H9 (cell line): ENCODE data around the gene ALG12. TPM values are rescaled to one million over a fixed set of nuclear protein-coding genes. Genes with fewer than 3 reads are reported as not detected.

ENCODE experiments used
- DNase-seq: peaks from one replicate; pipeline ENCODE4 v3.0.0-alpha.2; 2017
- H2AFZ ChIP-seq: one replicate; pipeline ENCODE4 v1.6.1; 2013; ENCODE audit warnings: mild to moderate bottlenecking, low read length, control low read depth, moderate library complexity
- H2AK5ac ChIP-seq: 2 replicates; pipeline ENCODE4 v1.6.1; 2013; ENCODE audit warnings: low read length, control low read depth, mixed read lengths; ENCODE audit not compliant: insufficient read length
- H2BK120ac ChIP-seq: one replicate; pipeline ENCODE4 v1.6.1; 2013; ENCODE audit warnings: low read depth, mild to moderate bottlenecking, low read length, control low read depth, inconsistent platforms; ENCODE audit not compliant: poor library complexity, severe bottlenecking
- H2BK12ac ChIP-seq: 2 replicates; pipeline ENCODE4 v1.6.1; 2013; ENCODE audit warnings: low read length, control low read depth, mixed read lengths, low read depth; ENCODE audit not compliant: insufficient read length
- H2BK15ac ChIP-seq: 2 replicates; pipeline ENCODE4 v1.6.1; 2013; ENCODE audit warnings: low read depth, low read length, control low read depth
- H2BK20ac ChIP-seq: one replicate; pipeline ENCODE4 v1.6.1; 2013; ENCODE audit warnings: low read depth, mild to moderate bottlenecking, low read length, control low read depth, inconsistent platforms; ENCODE audit not compliant: poor library complexity, severe bottlenecking
- H2BK5ac ChIP-seq: 2 replicates; pipeline ENCODE4 v1.6.1; 2013; ENCODE audit warnings: low read length, control low read depth, mixed read lengths; ENCODE audit not compliant: insufficient read length
- H3K14ac ChIP-seq: 2 replicates; pipeline ENCODE4 v1.6.1; 2013; ENCODE audit warnings: low read length, control low read depth; ENCODE audit not compliant: insufficient read depth
- H3K18ac ChIP-seq: 2 replicates; pipeline ENCODE4 v1.6.1; 2013; ENCODE audit warnings: low read depth, mild to moderate bottlenecking, mixed read lengths, low read length, control low read depth; ENCODE audit not compliant: insufficient read length
- H3K23ac ChIP-seq: 2 replicates; pipeline ENCODE4 v1.6.1; 2013; ENCODE audit warnings: low read length, control low read depth, mixed read lengths, low read depth; ENCODE audit not compliant: insufficient read length
- H3K23me2 ChIP-seq: 2 replicates; pipeline ENCODE4 v1.6.1; 2013; ENCODE audit warnings: low read depth, mild to moderate bottlenecking, mixed read lengths, low read length, control low read depth; ENCODE audit not compliant: insufficient read length, poor library complexity, severe bottlenecking
- H3K27ac ChIP-seq: 2 replicates; pipeline ENCODE4 v1.5.1; 2013; ENCODE audit warnings: low read length, control low read depth, mixed read lengths, low read depth; ENCODE audit not compliant: insufficient read length
- H3K27me3 ChIP-seq: 2 replicates; pipeline ENCODE4 v1.6.1; 2013; ENCODE audit warnings: low read length, control low read depth, inconsistent platforms; ENCODE audit not compliant: insufficient read depth
- H3K4ac ChIP-seq: 2 replicates; pipeline ENCODE4 v1.6.1; 2013; ENCODE audit warnings: low read depth, mild to moderate bottlenecking, control low read depth, inconsistent platforms, low read length, moderate library complexity
- H3K4me1 ChIP-seq: 2 replicates; pipeline ENCODE4 v1.6.1; 2013; ENCODE audit warnings: low read length, control low read depth, inconsistent platforms; ENCODE audit not compliant: insufficient read depth
- H3K4me2 ChIP-seq: 2 replicates; pipeline ENCODE4 v1.6.1; 2013; ENCODE audit warnings: low read length, control low read depth, mixed read lengths; ENCODE audit not compliant: insufficient read length, insufficient read depth
- H3K56ac ChIP-seq: 2 replicates; pipeline ENCODE4 v1.6.1; 2013; ENCODE audit warnings: low read depth, mild to moderate bottlenecking, mixed read lengths, low read length, control low read depth; ENCODE audit not compliant: insufficient read length
- H3K79me1 ChIP-seq: 2 replicates; pipeline ENCODE4 v1.6.1; 2013; ENCODE audit warnings: low read depth, mild to moderate bottlenecking, moderate library complexity, low read length, control low read depth, inconsistent platforms; ENCODE audit not compliant: insufficient read depth, poor library complexity, severe bottlenecking
- H3K79me2 ChIP-seq: 2 replicates; pipeline ENCODE4 v1.6.1; 2013; ENCODE audit warnings: low read length, control low read depth, inconsistent platforms; ENCODE audit not compliant: insufficient read depth
- H3K9ac ChIP-seq: 2 replicates; pipeline ENCODE4 v1.6.1; 2013; ENCODE audit warnings: low read length, control low read depth, mixed read lengths; ENCODE audit not compliant: insufficient read length; ENCODE audit errors: extremely low read depth
- H3K9me3 ChIP-seq: one replicate; pipeline ENCODE4 v1.6.1; 2013; ENCODE audit warnings: low read depth, low read length, inconsistent platforms; ENCODE audit not compliant: control insufficient read depth
- H3T11ph ChIP-seq: one replicate; pipeline ENCODE4 v1.6.1; 2013; ENCODE audit warnings: mild to moderate bottlenecking, low read length, control low read depth, inconsistent platforms
- H4K20me1 ChIP-seq: one replicate; pipeline ENCODE4 v1.6.1; 2013; ENCODE audit not compliant: control insufficient read depth, insufficient read length, insufficient read depth
- H4K5ac ChIP-seq: 2 replicates; pipeline ENCODE4 v1.6.1; 2013; ENCODE audit warnings: low read depth, mild to moderate bottlenecking, mixed read lengths, low read length, control low read depth; ENCODE audit not compliant: insufficient read length
- H4K8ac ChIP-seq: replicated peaks from 2 replicates; pipeline ENCODE4 v1.6.1; 2013; ENCODE audit warnings: low read length, control low read depth, mixed read lengths, low read depth; ENCODE audit not compliant: insufficient read length
- H4K91ac ChIP-seq: 2 replicates; pipeline ENCODE4 v1.6.1; 2013; ENCODE audit warnings: low read depth, mild to moderate bottlenecking, moderate library complexity, mixed read lengths, low read length, control low read depth; ENCODE audit not compliant: insufficient read length
- H3K27ac Mint-ChIP-seq, 3 experiments: 2 replicates in 2 of 3; 3 replicates in 1 of 3; pipeline ENCODE4 v1.8.0; 2020 to 2021; ENCODE audit warnings: mixed read lengths in 3 of 3, mild to moderate bottlenecking in 1 of 3, moderate library complexity in 1 of 3
- H3K27me3 Mint-ChIP-seq: 2 replicates; pipeline ENCODE4 v1.8.0; 2021; ENCODE audit warnings: low read depth, mild to moderate bottlenecking, moderate library complexity, mixed read lengths
- H3K36me3 Mint-ChIP-seq, 3 experiments: 2 replicates in 2 of 3; 3 replicates in 1 of 3; pipeline ENCODE4 v1.8.0; 2020 to 2021; ENCODE audit warnings: low read depth in 3 of 3, mixed read lengths in 3 of 3; ENCODE audit not compliant: insufficient read depth in 1 of 3
- H3K4me1 Mint-ChIP-seq, 2 experiments: 2 replicates each; pipeline ENCODE4 v1.8.0; 2020; ENCODE audit warnings: mixed read lengths in 2 of 2
- H3K4me3 Mint-ChIP-seq, 2 experiments: 2 replicates in 1 of 2; 3 replicates in 1 of 2; pipeline ENCODE4 v1.8.0; 2020 to 2021; ENCODE audit warnings: mild to moderate bottlenecking in 2 of 2, mixed read lengths in 2 of 2, moderate library complexity in 1 of 2
- H3K9me3 Mint-ChIP-seq, 2 experiments: 2 replicates in 1 of 2; 3 replicates in 1 of 2; pipeline ENCODE4 v1.8.0; 2020; ENCODE audit warnings: mild to moderate bottlenecking in 2 of 2, mixed read lengths in 2 of 2, moderate library complexity in 1 of 2
- WGBS: extraction: QIAGEN DNeasy Blood & Tissue Kit; methylation state at CpG from one replicate; pipeline ENCODE4 v1.1.7; 2013; ENCODE audit warnings: missing lambda C conversion rate, low lambda C conversion rate, mixed read lengths; ENCODE audit not compliant: insufficient read length; ENCODE audit errors: extremely low coverage; 5-methylcytosine and 5-hydroxymethylcytosine counted together
- total RNA-seq: library from RNA; stranded (reverse); gene quantifications from 2 replicates; pipeline ENCODE4 v1.2.1, GENCODE V29; 2021
- TF ChIP-seq, protein P1 (sequence below): fragments of 200-600 bp; sonication (generic); conservative IDR thresholded peaks from 3 replicates; pipeline ENCODE4 v1.8.0; 2021; ENCODE audit warnings: antibody characterized with exemption, mild to moderate bottlenecking

ALG12 gene
- total RNA-seq, 1 experiment from 2014 or later = 19.2 TPM

DNA sequence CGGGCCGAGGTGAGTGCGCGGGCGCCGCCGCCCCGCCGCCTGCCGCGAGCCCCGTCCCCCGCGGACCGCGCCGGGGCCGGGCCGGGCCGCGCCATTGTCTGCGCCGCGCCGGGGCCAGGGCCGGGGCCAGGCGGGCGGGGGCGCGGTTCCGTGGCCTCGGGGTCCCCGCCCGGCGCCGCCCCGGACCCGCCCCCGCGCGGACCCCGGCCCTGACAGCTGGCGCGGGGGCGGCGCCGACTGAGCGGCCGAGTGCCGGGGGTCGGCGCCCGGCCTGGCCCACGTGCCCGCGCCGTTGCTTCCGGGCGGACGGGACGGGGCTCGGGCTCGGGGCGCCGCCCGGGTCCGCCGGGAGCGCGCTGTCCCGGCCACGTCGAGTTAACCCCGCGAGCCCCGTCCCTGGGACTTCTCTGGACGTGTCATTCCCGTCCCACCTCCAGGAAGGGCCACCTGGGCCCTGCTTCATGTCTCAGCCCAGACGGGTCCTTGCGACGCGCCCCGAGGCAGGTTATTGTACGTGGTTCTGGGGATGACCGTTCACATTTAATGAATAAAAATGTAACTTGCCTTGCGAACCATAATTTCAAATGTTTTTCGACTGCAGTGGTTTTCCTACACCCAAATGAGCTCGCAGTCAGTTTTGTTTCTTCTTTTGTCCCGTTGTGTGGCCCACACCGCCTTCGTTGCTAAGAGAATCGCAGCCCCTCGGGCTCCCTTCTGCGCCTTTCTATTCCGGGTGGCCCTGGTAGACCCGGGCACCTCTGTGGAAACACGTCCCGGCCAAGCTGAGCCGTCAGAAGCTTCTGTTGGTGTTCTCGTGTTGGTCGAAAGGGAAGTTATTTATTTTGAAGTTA lies 64.0 kb downstream of the ALG12 start:
- peak; percentile 38 for DNase-seq
- Histone ChIP-seq H4K20me1 (peaks cover 4% of the 10 kb centered on the region), H2BK15ac (no peak overlapping the region), H3K4me1 (peaks cover 5% of the 10 kb centered on the region; the same call in 1 of the 2 replicates), H2BK12ac (no peak overlapping the region), H3K9me3 (no peaks in the 10 kb centered on the region), H4K5ac (no peak overlapping the region), H3K56ac (no peak overlapping the region), H3K23me2 (peaks cover 17% of the 10 kb centered on the region), H4K8ac (no peak overlapping the region), H2BK5ac (no peak overlapping the region), H3K79me2 (peaks cover 30% of the 10 kb centered on the region; the same call in 1 of the 2 replicates), H3K4me2 (peak overlapping the region; percentile 93), H3K14ac (peak overlapping the region; percentile 75; the same call in 1 of the 2 replicates), H3K9ac (peak overlapping the region; percentile 63), H3K4ac (no peak overlapping the region), H2AK5ac (no peak overlapping the region), H3K27ac (no peak overlapping the region), H3K18ac (no peak overlapping the region), H4K91ac (no peak overlapping the region), H3K27me3 (peaks cover 28% of the 10 kb centered on the region), H2BK120ac (no peak overlapping the region), H3K23ac (no peak overlapping the region), H2AFZ (no peak overlapping the region), H3T11ph (no peak overlapping the region), H3K79me1 (peaks cover 16% of the 10 kb centered on the region), H2BK20ac (no peak overlapping the region)
- H3K36me3 Mint-ChIP-seq = peaks cover 0 to 5% (median 4%) of the 10 kb centered on the region in 3 experiments; a peak in 5 of 7 replicates
- H3K9me3 Mint-ChIP-seq = no peaks in the 10 kb centered on the region
- peak overlapping the region in 2 of 3 experiments; percentile 28 to 86; a peak in 1 of 7 replicates for H3K27ac Mint-ChIP-seq
- H3K27me3 Mint-ChIP-seq = peaks cover 37% of the 10 kb centered on the region
- WGBS = no CpG with 5 or more reads among the region's 101 CpGs
- TF ChIP-seq, protein P1, sequence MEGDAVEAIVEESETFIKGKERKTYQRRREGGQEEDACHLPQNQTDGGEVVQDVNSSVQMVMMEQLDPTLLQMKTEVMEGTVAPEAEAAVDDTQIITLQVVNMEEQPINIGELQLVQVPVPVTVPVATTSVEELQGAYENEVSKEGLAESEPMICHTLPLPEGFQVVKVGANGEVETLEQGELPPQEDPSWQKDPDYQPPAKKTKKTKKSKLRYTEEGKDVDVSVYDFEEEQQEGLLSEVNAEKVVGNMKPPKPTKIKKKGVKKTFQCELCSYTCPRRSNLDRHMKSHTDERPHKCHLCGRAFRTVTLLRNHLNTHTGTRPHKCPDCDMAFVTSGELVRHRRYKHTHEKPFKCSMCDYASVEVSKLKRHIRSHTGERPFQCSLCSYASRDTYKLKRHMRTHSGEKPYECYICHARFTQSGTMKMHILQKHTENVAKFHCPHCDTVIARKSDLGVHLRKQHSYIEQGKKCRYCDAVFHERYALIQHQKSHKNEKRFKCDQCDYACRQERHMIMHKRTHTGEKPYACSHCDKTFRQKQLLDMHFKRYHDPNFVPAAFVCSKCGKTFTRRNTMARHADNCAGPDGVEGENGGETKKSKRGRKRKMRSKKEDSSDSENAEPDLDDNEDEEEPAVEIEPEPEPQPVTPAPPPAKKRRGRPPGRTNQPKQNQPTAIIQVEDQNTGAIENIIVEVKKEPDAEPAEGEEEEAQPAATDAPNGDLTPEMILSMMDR = no peak
- H3K4me3 Mint-ChIP-seq = peak overlapping the region; percentile 88 to 97
- H3K4me1 Mint-ChIP-seq = peaks cover 25 to 32% of the 10 kb centered on the region in 2 experiments
